Right hindlimb (tissue), 1 donor: Measurements from ENCODE around the gene ARRDC2.

Source experiments
- DNase-seq: peaks from one replicate; pipeline ENCODE4 v3.0.0-alpha.2; 2018

The ARRDC2 gene

DNA sequence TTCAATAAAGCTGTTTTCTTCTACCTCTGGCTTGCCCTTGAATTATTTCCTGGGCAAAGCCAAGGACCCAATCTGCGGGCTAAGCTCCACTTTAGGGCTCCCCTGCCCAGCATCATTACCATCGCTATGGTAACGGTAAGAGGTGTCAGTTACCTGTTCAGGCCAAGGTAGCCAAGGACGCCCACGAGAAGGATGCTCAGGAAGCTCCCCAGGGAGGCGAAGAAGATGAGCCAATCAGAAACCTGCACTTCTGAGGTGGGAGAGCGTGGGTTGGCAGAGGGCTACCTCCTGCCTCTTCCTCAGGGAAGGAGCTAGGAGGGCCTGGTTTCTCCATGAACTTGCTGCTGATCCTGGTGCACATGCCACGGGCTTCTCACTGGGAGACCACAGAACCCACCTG lies 54.1 kb downstream of the ARRDC2 start:
- no peak for DNase-seq

DNA sequence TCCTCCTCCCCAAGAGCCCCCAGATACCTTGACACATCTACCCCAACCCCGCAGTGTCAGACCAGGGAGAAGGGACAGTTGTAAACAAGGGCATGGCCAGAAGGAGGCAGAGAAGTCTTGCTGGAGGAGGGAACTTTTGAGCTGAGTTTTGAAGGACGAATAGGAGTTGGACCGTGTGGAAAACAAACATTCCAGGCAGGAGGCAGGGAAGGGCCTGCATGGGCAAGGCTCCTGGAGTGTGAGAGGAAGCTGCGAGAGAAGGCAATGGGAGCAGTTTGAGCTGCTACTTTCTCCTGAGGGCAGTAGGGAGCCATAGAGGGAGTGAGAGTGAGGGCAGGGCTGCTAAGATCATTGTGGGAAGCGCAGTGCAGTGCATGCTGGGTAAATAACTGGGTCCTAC lies 55.5 kb downstream of the ARRDC2 start:
- no peak for DNase-seq
